GM23338 (cell line): ENCODE data around the gene SF1. TPM values are rescaled to one million over a fixed set of nuclear protein-coding genes. Genes with fewer than 3 reads are reported as not detected.

ENCODE experiments used
- ATAC-seq: fragments of 200-7000 bp; cut with Tn5 transposase; 3 replicates; pipeline ENCODE4 v1.9.1; 2020
- DNase-seq: peaks from one replicate; pipeline ENCODE4 v3.0.0-alpha.2; 2015; ENCODE audit warnings: low spot score
- H2AFZ ChIP-seq: fragments of 200-600 bp; sonication (generic); 2 replicates; pipeline ENCODE4 v1.8.0; 2016; ENCODE audit warnings: antibody characterized with exemption, mild to moderate bottlenecking, moderate library complexity
- H3F3A ChIP-seq: fragments of 200-600 bp; sonication (generic); replicated peaks from 2 replicates; pipeline ENCODE4 v1.8.0; 2017; ENCODE audit warnings: antibody characterized with exemption, mixed run types, low read depth
- H3K27ac ChIP-seq: fragments of 200-600 bp; sonication (generic); 2 replicates; pipeline ENCODE4 v1.6.1; 2016; ENCODE audit warnings: low read depth
- H3K27me3 ChIP-seq: fragments of 200-600 bp; sonication (generic); 2 replicates; pipeline ENCODE4 v1.8.0; 2016; ENCODE audit warnings: mild to moderate bottlenecking, mixed run types, moderate library complexity; ENCODE audit not compliant: insufficient read depth
- H3K36me3 ChIP-seq: fragments of 200-600 bp; sonication (generic); 2 replicates; pipeline ENCODE4 v1.8.0; 2016; ENCODE audit warnings: mild to moderate bottlenecking; ENCODE audit not compliant: insufficient read depth
- H3K4me1 ChIP-seq: fragments of 200-600 bp; sonication (generic); 2 replicates; pipeline ENCODE4 v1.8.0; 2016; ENCODE audit warnings: mild to moderate bottlenecking, moderate library complexity; ENCODE audit not compliant: insufficient read depth
- H3K4me2 ChIP-seq: fragments of 200-600 bp; sonication (generic); 2 replicates; pipeline ENCODE4 v1.7.1; 2017; ENCODE audit warnings: mixed run types
- H3K4me3 ChIP-seq: fragments of 200-600 bp; sonication (generic); 2 replicates; pipeline ENCODE4 v1.6.1; 2016; ENCODE audit warnings: mixed run types
- H3K79me2 ChIP-seq: fragments of 200-600 bp; sonication (generic); replicated peaks from 2 replicates; pipeline ENCODE4 v1.8.0; 2017; ENCODE audit warnings: mild to moderate bottlenecking; ENCODE audit not compliant: insufficient read depth
- H3K9me2 ChIP-seq: fragments of 200-600 bp; sonication (generic); 2 replicates; pipeline ENCODE4 v1.8.0; 2017; ENCODE audit not compliant: insufficient read depth
- H4K20me1 ChIP-seq: fragments of 200-600 bp; sonication (generic); replicated peaks from 2 replicates; pipeline ENCODE4 v1.8.0; 2017; ENCODE audit warnings: mild to moderate bottlenecking; ENCODE audit not compliant: insufficient read depth
- H3K27ac Mint-ChIP-seq: 2 replicates; pipeline ENCODE4 v1.8.0; 2020; ENCODE audit warnings: inconsistent platforms, mild to moderate bottlenecking, moderate library complexity, mixed read lengths
- H3K27me3 Mint-ChIP-seq: 3 replicates; pipeline ENCODE4 v1.8.0; 2022; ENCODE audit warnings: low read depth, mild to moderate bottlenecking, moderate library complexity, mixed read lengths, inconsistent platforms; ENCODE audit not compliant: insufficient read depth, poor library complexity
- H3K36me3 Mint-ChIP-seq: 3 replicates; pipeline ENCODE4 v1.8.0; 2021; ENCODE audit warnings: low read depth, mild to moderate bottlenecking, inconsistent platforms, moderate library complexity, mixed read lengths
- H3K4me1 Mint-ChIP-seq: 3 replicates; pipeline ENCODE4 v1.8.0; 2020; ENCODE audit warnings: mild to moderate bottlenecking, inconsistent platforms, mixed read lengths
- H3K4me3 Mint-ChIP-seq: 3 replicates; pipeline ENCODE4 v1.8.0; 2021; ENCODE audit warnings: moderate library complexity, mild to moderate bottlenecking, inconsistent platforms, mixed read lengths
- H3K9me3 Mint-ChIP-seq: 3 replicates; pipeline ENCODE4 v1.8.0; 2020; ENCODE audit warnings: moderate library complexity, mild to moderate bottlenecking, inconsistent platforms, mixed read lengths
- CREB1 ChIP-seq: fragments of 250-450 bp; sonication (Bioruptor Pico); IDR thresholded peaks from 2 replicates; pipeline ENCODE4 v1.5.0; 2020; ENCODE audit warnings: low read depth, mild to moderate bottlenecking, moderate library complexity
- ETS1 ChIP-seq: IDR thresholded peaks from 2 replicates; pipeline ENCODE4 v1.6.1; 2016; ENCODE audit warnings: antibody characterized with exemption
- EZH2 ChIP-seq: fragments of 200-600 bp; sonication (generic); IDR thresholded peaks from one replicate; pipeline ENCODE4 v1.8.0; 2017; ENCODE audit warnings: antibody characterized with exemption, mild to moderate bottlenecking, low read depth; ENCODE audit not compliant: unreplicated experiment
- EZH2phosphoT487 ChIP-seq: fragments of 200-600 bp; sonication (generic); IDR thresholded peaks from one replicate; pipeline ENCODE4 v1.8.1; 2018; ENCODE audit warnings: antibody characterized with exemption; ENCODE audit not compliant: unreplicated experiment
- JUNB ChIP-seq: IDR thresholded peaks from one replicate; pipeline ENCODE4 v1.6.1; 2016; ENCODE audit warnings: antibody characterized with exemption; ENCODE audit not compliant: unreplicated experiment
- POLR2AphosphoS5 ChIP-seq: IDR thresholded peaks from 2 replicates; pipeline ENCODE4 v1.6.1; 2016; ENCODE audit warnings: antibody characterized with exemption, low read depth
- REST ChIP-seq: IDR thresholded peaks from one replicate; pipeline ENCODE4 v1.6.1; 2018; ENCODE audit warnings: antibody characterized with exemption; ENCODE audit not compliant: unreplicated experiment
- ZNF331 ChIP-seq: fragments of 250-450 bp; sonication (Bioruptor Pico); IDR thresholded peaks from 2 replicates; pipeline ENCODE4 v1.5.0; 2020; ENCODE audit warnings: low read depth, mild to moderate bottlenecking, moderate library complexity
- polyA plus RNA-seq: library from polyadenylated mRNA; unstranded; fragments of >200 nt; fragmentation: Nextera tagmentation; extraction: Ambion mirVana; gene quantifications from 2 replicates; pipeline ENCODE4 v1.2.1, GENCODE V29; 2016
- total RNA-seq: library from RNA; depleted of rRNA; stranded (reverse); fragments of >200 nt; shearing (Covaris generic); gene quantifications from 2 replicates; pipeline ENCODE4 v1.2.3, GENCODE V29; 2014
- TF ChIP-seq, protein P1 (sequence below), 2 experiments: fragments of 200-600 bp in 1 of 2; sonication (generic) in 1 of 2; conservative IDR thresholded peaks; 2 replicates each; pipeline versions ENCODE4 v1.5.1 to v1.6.1; 2016 to 2017; ENCODE audit warnings: antibody characterized with exemption in 2 of 2, low read depth in 2 of 2, mild to moderate bottlenecking in 2 of 2, moderate library complexity in 1 of 2

Gene SF1
- total and polyA plus RNA-seq, 2 experiments from 2014 or later = 76.9 to 252 TPM

DNA sequence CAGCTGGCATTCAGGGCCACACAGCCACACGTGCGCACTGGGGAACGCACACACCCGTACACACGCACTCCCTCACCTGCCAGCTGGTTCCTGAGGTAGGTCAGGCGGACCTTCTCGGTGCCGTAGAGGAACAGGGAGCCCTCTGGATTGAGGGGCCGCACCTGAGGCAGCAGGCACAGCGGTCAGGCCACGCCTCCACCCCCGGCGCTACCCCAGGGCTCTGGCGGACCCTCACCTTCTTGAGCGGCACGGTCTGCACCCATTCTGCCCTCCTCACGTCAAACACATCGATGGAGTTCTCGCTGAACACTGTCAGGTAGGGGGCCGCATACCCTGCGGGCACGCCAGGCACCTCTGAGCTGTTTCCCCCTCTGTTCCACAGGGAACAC, 49.1 kb upstream of the SF1 start (continued):
- TF ChIP-seq, protein P1, sequence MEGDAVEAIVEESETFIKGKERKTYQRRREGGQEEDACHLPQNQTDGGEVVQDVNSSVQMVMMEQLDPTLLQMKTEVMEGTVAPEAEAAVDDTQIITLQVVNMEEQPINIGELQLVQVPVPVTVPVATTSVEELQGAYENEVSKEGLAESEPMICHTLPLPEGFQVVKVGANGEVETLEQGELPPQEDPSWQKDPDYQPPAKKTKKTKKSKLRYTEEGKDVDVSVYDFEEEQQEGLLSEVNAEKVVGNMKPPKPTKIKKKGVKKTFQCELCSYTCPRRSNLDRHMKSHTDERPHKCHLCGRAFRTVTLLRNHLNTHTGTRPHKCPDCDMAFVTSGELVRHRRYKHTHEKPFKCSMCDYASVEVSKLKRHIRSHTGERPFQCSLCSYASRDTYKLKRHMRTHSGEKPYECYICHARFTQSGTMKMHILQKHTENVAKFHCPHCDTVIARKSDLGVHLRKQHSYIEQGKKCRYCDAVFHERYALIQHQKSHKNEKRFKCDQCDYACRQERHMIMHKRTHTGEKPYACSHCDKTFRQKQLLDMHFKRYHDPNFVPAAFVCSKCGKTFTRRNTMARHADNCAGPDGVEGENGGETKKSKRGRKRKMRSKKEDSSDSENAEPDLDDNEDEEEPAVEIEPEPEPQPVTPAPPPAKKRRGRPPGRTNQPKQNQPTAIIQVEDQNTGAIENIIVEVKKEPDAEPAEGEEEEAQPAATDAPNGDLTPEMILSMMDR (conservative IDR thresholded peaks at IDR 0.05; ENCODE audit: low read depth in 2 of 2) = no peak
- TF ChIP-seq REST = no peak
- TF ChIP-seq CREB1 = no peak
- TF ChIP-seq ETS1 = no peak

DNA sequence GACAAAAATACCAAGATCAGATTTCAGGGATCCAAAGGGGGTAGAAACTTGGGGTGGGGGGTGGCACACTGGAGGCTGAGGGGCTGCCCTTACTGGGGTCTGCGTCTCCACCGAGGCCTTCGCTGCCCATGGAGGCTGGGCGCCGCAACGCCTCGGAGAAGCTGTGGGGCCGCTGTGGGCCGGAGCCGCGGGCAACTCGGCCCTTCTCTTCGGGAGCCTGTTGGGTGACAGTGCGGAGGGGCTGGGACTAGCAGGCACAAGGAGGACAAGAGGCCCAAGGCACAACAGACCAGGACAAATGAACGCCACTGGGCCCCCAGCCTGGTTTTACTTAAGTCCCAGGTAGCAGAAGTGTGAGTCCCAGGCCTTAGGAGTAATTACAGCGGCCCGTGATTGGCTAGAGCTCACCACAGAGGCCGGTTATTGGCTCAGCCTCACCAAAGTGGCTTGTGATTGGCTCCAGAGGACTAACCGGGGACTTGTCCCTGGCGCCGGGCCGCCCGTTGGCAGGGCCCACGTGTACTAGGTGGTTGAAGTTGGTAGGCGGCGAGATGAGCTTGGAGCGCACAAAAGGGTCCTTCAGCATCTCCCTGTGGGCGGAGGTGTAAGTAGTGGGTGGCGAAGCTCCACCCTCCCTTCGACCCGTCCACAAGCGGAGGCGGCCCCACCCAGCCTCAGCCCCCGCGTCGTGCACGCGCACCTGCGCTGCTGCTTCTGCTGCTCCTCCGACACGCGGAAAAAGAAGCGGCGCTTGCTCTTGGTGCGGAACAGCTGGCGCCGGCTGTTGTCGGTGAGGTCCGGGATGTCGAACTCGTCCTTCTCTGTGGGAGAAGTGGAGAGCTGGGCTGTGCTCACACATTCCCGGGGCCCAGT, 48.5 kb upstream of the SF1 start:
- no peaks in the 10 kb centered on the region for H3K4me1 ChIP-seq
- no peaks in the 10 kb centered on the region for H3K36me3 ChIP-seq
- Mint-ChIP-seq H3K36me3 (peaks cover 8% of the 10 kb centered on the region; the same call in 2 of the 3 replicates), H3K4me3 (no peak overlapping the region), H3K9me3 (no peaks in the 10 kb centered on the region), H3K4me1 (no peaks in the 10 kb centered on the region), H3K27me3 (peaks cover 5% of the 10 kb centered on the region), H3K27ac (no peak overlapping the region)
- no peak overlapping the region for H2AFZ ChIP-seq
- ATAC-seq = peak; percentile 92
- no peaks in the 10 kb centered on the region for H4K20me1 ChIP-seq
- H3K4me2 ChIP-seq = no peak overlapping the region
- H3F3A ChIP-seq = no peaks in the 10 kb centered on the region
- H3K4me3 ChIP-seq = no peak overlapping the region
- no peaks in the 10 kb centered on the region for H3K79me2 ChIP-seq
- H3K9me2 ChIP-seq = no peaks in the 10 kb centered on the region
- no peaks in the 10 kb centered on the region for H3K27me3 ChIP-seq
- DNase-seq = peak; percentile 72
- no peak overlapping the region for H3K27ac ChIP-seq
- TF ChIP-seq ETS1 (no peak), JUNB (no peak), EZH2phosphoT487 (no peak), POLR2AphosphoS5 (no peak), EZH2 (no peak), REST (no peak), ZNF331 (CRISPR knock-in tag) (no peak)
- TF ChIP-seq, protein P1 (conservative IDR thresholded peaks at IDR 0.05; ENCODE audit: low read depth in 2 of 2) = no peak
